SK-N-SH (cell line): ENCODE results near the gene GDF2. TPM values are rescaled to one million over a fixed set of nuclear protein-coding genes. Genes with fewer than 3 reads are reported as not detected.

ENCODE experiments used
- CTCF ChIA-PET: fragments of 300-600, 350-600 bp; formaldehyde crosslinking; extraction: SDS; loops from one replicate; lab custom pipeline; 2021; lab: Yijun Ruan, JAX
- POLR2A ChIA-PET: fragments of 350-600 bp; sonication (Branson Sonifier 250); formaldehyde crosslinking; extraction: SDS; loops from one replicate; lab custom pipeline; 2020; ENCODE audit warnings: antibody characterized with exemption, inconsistent platforms; lab: Yijun Ruan, JAX
- DNase-seq: peaks from one replicate; pipeline ENCODE4 v3.0.0; 2012
- H2AFZ ChIP-seq: fragments of 200-600 bp; sonication (generic); 2 replicates; pipeline ENCODE4 v1.8.1; 2016; ENCODE audit warnings: antibody characterized with exemption, mild to moderate bottlenecking, low read depth
- H3F3A ChIP-seq: fragments of 200-600 bp; sonication (generic); replicated peaks from 2 replicates; pipeline ENCODE3; 2016; ENCODE audit warnings: antibody characterized with exemption, mild to moderate bottlenecking; ENCODE audit not compliant: insufficient read depth
- H3K27ac ChIP-seq, 2 experiments: fragments of 200-500 bp in 1 of 2; fragments of 200-600 bp in 1 of 2; sonication (Bioruptor generic) in 1 of 2; sonication (generic), shearing (Covaris generic) in 1 of 2; 2 replicates each; pipeline versions ENCODE4 v1.5.1 to v1.6.1; 2014 to 2016; ENCODE audit warnings: low read depth in 2 of 2, inconsistent platforms in 1 of 2, low read length in 1 of 2, mild to moderate bottlenecking in 1 of 2, mixed read lengths in 1 of 2
- H3K27me3 ChIP-seq: fragments of 200-600 bp; sonication (generic), shearing (Covaris generic); 2 replicates; pipeline ENCODE4 v1.6.1; 2016; ENCODE audit warnings: mixed run types; ENCODE audit not compliant: insufficient read depth
- H3K36me3 ChIP-seq, 2 experiments: fragments of 200-500 bp in 1 of 2; fragments of 200-600 bp in 1 of 2; sonication (Bioruptor generic) in 1 of 2; sonication (generic) in 1 of 2; replicated peaks in 1 of 2; 2 replicates each; pipeline versions ENCODE3 to v1.5.1; 2014 to 2016; ENCODE audit warnings: low read length in 1 of 2, mild to moderate bottlenecking in 1 of 2; ENCODE audit not compliant: insufficient read depth in 2 of 2, control insufficient read depth in 1 of 2
- H3K4me1 ChIP-seq, 2 experiments: fragments of 200-500 bp in 1 of 2; fragments of 200-600 bp in 1 of 2; sonication (Bioruptor generic) in 1 of 2; sonication (generic), shearing (Covaris generic) in 1 of 2; 2 replicates each; pipeline versions ENCODE4 v1.5.1 to v1.6.1; 2014 to 2016; ENCODE audit warnings: low read depth in 1 of 2, low read length in 1 of 2, mixed run types in 1 of 2; ENCODE audit not compliant: insufficient read depth in 2 of 2, control insufficient read depth in 1 of 2
- H3K4me2 ChIP-seq: fragments of 200-600 bp; sonication (generic), shearing (Covaris generic); 2 replicates; pipeline ENCODE4 v1.6.1; 2017; ENCODE audit warnings: mixed run types
- H3K4me3 ChIP-seq, 2 experiments: fragments of 200-500 bp in 1 of 2; fragments of 200-600 bp in 1 of 2; sonication (Bioruptor generic) in 1 of 2; sonication (generic), shearing (Covaris generic) in 1 of 2; 2 replicates each; pipeline versions ENCODE4 v1.5.1 to v1.8.1; 2014 to 2016; ENCODE audit warnings: low read depth in 2 of 2, inconsistent platforms in 1 of 2, low read length in 1 of 2, mild to moderate bottlenecking in 1 of 2, mixed read lengths in 1 of 2, moderate library complexity in 1 of 2
- H3K79me2 ChIP-seq: fragments of 200-600 bp; sonication (generic); 2 replicates; pipeline ENCODE4 v1.8.1; 2017; ENCODE audit warnings: mild to moderate bottlenecking; ENCODE audit not compliant: insufficient read depth
- H3K9ac ChIP-seq: fragments of 200-600 bp; sonication (generic); 2 replicates; pipeline ENCODE4 v1.6.1; 2017; ENCODE audit warnings: mixed run types
- H3K9me2 ChIP-seq: fragments of 200-600 bp; sonication (generic); 2 replicates; pipeline ENCODE4 v1.6.1; 2017; ENCODE audit warnings: mixed run types
- H3K9me3 ChIP-seq: fragments of 200-600 bp; sonication (generic); 2 replicates; pipeline ENCODE4 v1.6.1; 2017; ENCODE audit warnings: mixed run types, mild to moderate bottlenecking, moderate library complexity
- H4K20me1 ChIP-seq: fragments of 200-600 bp; sonication (generic); 2 replicates; pipeline ENCODE4 v1.6.1; 2017; ENCODE audit warnings: mild to moderate bottlenecking, mixed run types; ENCODE audit not compliant: insufficient read depth
- CHD2 ChIP-seq: fragments of 150-350 bp; IDR thresholded peaks from 2 replicates; pipeline ENCODE4 v1.6.1; 2018; ENCODE audit warnings: low read length; ENCODE audit not compliant: partially characterized antibody
- CTCF ChIP-seq: fragments of 200-600 bp; sonication (generic); IDR thresholded peaks from 2 replicates; pipeline ENCODE4 v1.6.1; 2017; ENCODE audit warnings: antibody characterized with exemption, mild to moderate bottlenecking, moderate library complexity
- EP300 ChIP-seq, 2 experiments: IDR thresholded peaks; 2 replicates each; pipeline versions ENCODE4 v1.4.0 to v1.6.1; 2012; ENCODE audit warnings: borderline replicate concordance in 1 of 2, low read depth in 1 of 2, low read length in 1 of 2
- FOXJ3 ChIP-seq: sonication (generic); formaldehyde crosslinking; IDR thresholded peaks from 2 replicates; pipeline ENCODE4 v1.5.1; 2020; ENCODE audit warnings: mild to moderate bottlenecking, missing genetic modification reagents
- NRF1 ChIP-seq: IDR thresholded peaks from 2 replicates; pipeline ENCODE4 v1.6.1; 2012; ENCODE audit warnings: low read depth, mild to moderate bottlenecking, low read length
- RAD21 ChIP-seq: IDR thresholded peaks from 2 replicates; pipeline ENCODE4 v1.6.1; 2012; ENCODE audit warnings: mild to moderate bottlenecking, low read length
- RCOR1 ChIP-seq: fragments of 150-350 bp; IDR thresholded peaks from 2 replicates; pipeline ENCODE4 v1.6.1; 2017; ENCODE audit warnings: antibody characterized with exemption, low read length
- SMC3 ChIP-seq: IDR thresholded peaks from 2 replicates; pipeline ENCODE4 v1.6.1; 2012; ENCODE audit warnings: low read depth, low read length, improper control_type of control experiment
- ZBTB33 ChIP-seq: IDR thresholded peaks from 2 replicates; pipeline ENCODE4 v1.4.0; 2012; ENCODE audit warnings: low read depth, borderline replicate concordance
- WGBS: methylation state at CpG from one replicate; pipeline ENCODE4 v1.1.6; 2017; ENCODE audit warnings: low lambda C conversion rate; 5-methylcytosine and 5-hydroxymethylcytosine counted together
- polyA plus RNA-seq, 3 experiments: library from polyadenylated mRNA; depleted of rRNA; stranded (reverse); fragments of >200 nt; gene quantifications; 2 replicates each; pipeline ENCODE4 v1.2.3, GENCODE V29; 2012
- TF ChIP-seq, protein P1 (sequence below): IDR thresholded peaks from 2 replicates; pipeline ENCODE4 v1.4.0; 2012; ENCODE audit warnings: low read depth, borderline replicate concordance
- TF ChIP-seq, protein P2 (sequence below): fragments of 150-350 bp; IDR thresholded peaks from 2 replicates; pipeline ENCODE4 v1.6.1; 2016; ENCODE audit warnings: mild to moderate bottlenecking, low read depth, low read length

Gene GDF2
- polyA plus RNA-seq, 1 of the 3 experiments (the other 2 are of a cell fraction): not detected

DNA sequence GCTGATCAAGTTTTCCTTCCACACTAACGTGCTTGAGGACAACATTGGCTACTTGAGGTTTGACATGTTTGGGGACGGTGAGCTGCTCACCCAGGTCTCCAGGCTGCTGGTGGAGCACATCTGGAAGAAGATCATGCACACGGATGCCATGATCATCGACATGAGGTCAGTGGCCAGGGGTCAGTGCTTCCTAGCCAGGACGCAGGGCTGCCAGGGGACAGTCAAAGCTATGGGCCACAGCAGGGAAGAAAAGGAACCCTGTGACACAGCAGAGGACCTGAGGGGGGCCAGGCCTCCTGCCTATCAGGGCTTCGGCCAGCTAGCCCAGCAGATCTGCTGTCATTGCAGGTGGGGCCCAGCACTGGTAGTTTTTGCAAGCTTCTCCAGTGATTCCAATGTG is 31.1 kb downstream of the GDF2 start:
- H3K27ac ChIP-seq: no peak overlapping the region
- H3K4me3 ChIP-seq: no peak overlapping the region
- TF ChIP-seq RCOR1 (no peak), ZBTB33 (no peak), EP300 (IDR thresholded peaks at IDR 0.05; ENCODE audit: borderline replicate concordance in 1 of 2, low read depth in 1 of 2, low read length in 1 of 2) (no peak), NRF1 (no peak), FOXJ3 (CRISPR knock-in tag) (no peak), SMC3 (no peak), CHD2 (no peak)
- TF ChIP-seq, protein P1, sequence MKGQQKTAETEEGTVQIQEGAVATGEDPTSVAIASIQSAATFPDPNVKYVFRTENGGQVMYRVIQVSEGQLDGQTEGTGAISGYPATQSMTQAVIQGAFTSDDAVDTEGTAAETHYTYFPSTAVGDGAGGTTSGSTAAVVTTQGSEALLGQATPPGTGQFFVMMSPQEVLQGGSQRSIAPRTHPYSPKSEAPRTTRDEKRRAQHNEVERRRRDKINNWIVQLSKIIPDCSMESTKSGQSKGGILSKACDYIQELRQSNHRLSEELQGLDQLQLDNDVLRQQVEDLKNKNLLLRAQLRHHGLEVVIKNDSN: no peak
- TF ChIP-seq, protein P2, sequence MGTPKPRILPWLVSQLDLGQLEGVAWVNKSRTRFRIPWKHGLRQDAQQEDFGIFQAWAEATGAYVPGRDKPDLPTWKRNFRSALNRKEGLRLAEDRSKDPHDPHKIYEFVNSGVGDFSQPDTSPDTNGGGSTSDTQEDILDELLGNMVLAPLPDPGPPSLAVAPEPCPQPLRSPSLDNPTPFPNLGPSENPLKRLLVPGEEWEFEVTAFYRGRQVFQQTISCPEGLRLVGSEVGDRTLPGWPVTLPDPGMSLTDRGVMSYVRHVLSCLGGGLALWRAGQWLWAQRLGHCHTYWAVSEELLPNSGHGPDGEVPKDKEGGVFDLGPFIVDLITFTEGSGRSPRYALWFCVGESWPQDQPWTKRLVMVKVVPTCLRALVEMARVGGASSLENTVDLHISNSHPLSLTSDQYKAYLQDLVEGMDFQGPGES: no peak
- no peaks in the 10 kb centered on the region for H3K36me3 ChIP-seq
- ChIA-PET POLR2A (no interaction called here), CTCF (interaction anchor here (1.0 to 4.5 kb wide), 5 partner anchors 8 to 328 kb away, joined by 3 to 23 read pairs (median 5); no protein-coding TSS in a partner anchor)
- H3K9ac ChIP-seq: no peak overlapping the region
- no peaks in the 10 kb centered on the region for H3K9me2 ChIP-seq
- no peak overlapping the region for H3K4me2 ChIP-seq
- DNase-seq: no peak
- peaks cover 0 to 11% of the 10 kb centered on the region in 2 experiments; a peak in 1 of 4 replicates for H3K4me1 ChIP-seq
- WGBS: 61% methylated on average over 6 of the region's 6 CpGs
- H3K9me3 ChIP-seq: no peaks in the 10 kb centered on the region
- no peaks in the 10 kb centered on the region for H3F3A ChIP-seq
- peaks cover 10% of the 10 kb centered on the region for H3K27me3 ChIP-seq
- H4K20me1 ChIP-seq: no peaks in the 10 kb centered on the region
- no peak overlapping the region for H2AFZ ChIP-seq
- no peaks in the 10 kb centered on the region for H3K79me2 ChIP-seq

GRCh38 chr10:47354165-47354564 is 31.9 kb downstream of the GDF2 start:
- WGBS: 80% methylated on average over 1 of the region's 4 CpGs
- ChIA-PET CTCF (interaction anchor here (1.1 to 2.0 kb wide), 3 partner anchors 10 to 329 kb away, joined by 4 to 9 read pairs (median 5); no protein-coding TSS in a partner anchor), POLR2A (no interaction called here)

More at GRCh38 chr10:47354165-47354564, 31.9 kb downstream of the GDF2 start:
- Histone ChIP-seq H3F3A (no peaks in the 10 kb centered on the region), H2AFZ (no peak overlapping the region), H3K4me3 (no peak overlapping the region), H3K4me2 (no peak overlapping the region), H3K9me2 (no peaks in the 10 kb centered on the region), H3K79me2 (no peaks in the 10 kb centered on the region), H4K20me1 (no peaks in the 10 kb centered on the region), H3K36me3 (no peaks in the 10 kb centered on the region), H3K9me3 (no peaks in the 10 kb centered on the region), H3K4me1 (peaks cover 0 to 3% of the 10 kb centered on the region in 2 experiments; a peak in 1 of 4 replicates), H3K27ac (no peak overlapping the region), H3K9ac (no peak overlapping the region), H3K27me3 (peaks cover 10% of the 10 kb centered on the region)
- TF ChIP-seq RAD21 (peak; percentile 27), CTCF (0 out of 2 replicates have a peak, but pooled peaks have one; percentile 12)
- TF ChIP-seq, protein P1: no peak
- DNase-seq: no peak
